ENCODE data around the gene FSTL4.

FSTL4 gene

DNA sequence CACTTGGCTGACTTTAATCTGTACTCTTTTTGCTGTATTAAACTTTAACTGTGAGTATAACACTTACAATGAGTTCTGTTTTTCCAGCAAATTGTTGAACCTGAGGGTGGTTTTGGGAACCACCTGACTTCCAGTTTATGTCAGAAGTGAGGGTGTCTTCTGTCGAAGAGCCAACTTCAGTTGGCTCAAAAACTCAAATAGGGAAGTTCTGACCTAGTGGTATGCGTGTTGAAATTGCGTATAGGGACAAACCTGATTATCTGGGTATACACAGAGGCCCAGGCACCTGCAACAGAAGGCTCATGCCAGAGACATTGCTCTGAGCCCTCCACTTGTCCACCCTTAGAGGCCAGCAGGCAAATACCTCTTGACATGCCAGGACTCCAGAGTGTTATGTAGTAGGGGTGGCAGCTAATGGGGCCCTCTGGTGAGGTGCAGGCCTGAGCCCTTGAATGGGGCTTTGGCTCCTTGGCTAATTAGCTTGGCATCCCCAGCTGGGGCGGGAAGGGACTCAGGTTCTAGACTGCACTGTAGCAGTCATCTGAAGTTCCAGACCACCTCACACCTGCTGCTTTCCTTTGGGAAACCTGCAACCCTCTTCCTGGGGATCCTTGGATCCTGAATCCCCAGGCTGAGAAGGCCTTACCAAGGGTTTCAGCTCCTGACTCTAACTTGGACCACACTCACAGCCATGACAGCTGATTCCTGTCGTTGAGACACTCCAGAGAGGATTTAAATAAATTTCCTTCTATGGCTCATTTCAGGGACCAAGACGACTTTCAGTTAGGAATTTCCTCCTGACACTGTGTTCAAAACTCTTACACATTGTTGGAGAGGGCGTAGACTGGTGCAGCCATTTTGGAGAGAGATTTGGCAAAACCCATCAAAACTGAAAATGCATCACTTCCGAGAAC, 370.9 kb downstream of the FSTL4 start:
- DNase-seq (ENCODE audit: low spot score) = no peak

DNA sequence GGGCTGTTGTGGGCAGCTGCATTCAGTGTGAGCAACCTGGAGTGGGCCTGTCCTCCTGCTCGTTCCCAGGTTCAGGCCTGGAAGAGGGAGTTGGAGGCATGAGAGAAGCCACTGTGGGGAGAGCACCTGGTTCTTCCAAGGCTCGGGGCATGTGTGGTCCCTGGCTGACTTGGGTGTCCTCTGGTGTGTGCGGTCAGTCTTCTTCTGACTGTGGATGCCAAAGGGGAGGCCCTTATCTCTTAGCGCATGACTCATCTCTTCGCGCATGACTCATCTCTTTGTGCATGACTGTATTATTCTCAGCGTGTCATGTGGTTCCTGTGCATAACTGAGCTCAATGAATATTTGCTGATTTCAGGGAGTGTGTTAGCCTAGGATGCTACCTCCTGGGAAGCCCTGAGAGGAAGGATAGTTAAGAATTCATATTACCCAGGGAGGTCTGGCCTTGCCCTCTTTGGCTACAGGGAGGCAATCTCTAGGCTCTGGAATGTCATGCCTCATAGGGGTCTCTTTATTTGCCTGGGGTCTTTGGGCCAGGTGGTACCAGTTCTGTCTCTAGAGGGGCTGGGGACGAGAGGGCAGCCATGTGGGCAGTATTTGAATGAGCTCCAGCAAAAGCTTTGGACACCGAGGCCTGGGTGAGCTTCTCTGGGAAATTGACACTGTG, 371.8 kb downstream of the FSTL4 start:
- DNase-seq (ENCODE audit: low spot score) = no peak

DNA sequence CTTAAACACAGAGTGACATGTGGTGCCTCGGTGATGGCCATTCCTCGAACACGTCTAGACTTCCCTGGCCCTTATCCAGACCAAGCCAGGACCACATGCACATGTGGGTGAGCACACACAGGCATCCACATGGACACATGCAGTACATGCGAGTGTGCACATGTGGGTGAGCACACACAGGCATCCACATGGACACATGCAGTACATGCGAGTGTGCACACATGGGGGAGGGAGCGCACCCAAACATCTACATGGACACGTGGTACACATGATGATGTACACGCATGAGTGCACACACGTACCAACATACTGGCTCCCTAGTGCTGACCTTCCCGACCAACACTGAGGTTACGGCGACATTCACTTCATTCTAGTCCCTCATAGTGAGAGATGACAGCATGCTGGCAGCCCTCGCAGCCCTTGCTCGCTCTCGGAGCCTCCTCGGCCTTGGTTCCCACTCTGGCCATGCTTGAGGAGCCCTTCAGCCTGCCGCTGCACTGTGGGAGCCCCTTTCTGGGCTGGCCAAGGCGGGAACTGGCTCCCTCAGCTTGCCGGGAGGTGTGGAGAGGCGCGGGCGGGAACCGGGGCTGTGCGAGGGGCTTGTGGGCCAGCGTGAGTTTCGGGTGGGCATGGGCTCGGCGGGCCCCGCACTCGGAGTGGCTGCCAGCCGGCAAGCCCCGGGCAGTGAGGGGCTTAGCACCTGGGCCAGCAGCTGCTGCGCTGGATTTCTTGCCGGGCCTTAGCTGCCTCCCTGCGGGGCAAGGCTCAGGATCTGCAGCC, 373.7 kb downstream of the FSTL4 start:
- no peak for DNase-seq (ENCODE audit: low spot score)

DNA sequence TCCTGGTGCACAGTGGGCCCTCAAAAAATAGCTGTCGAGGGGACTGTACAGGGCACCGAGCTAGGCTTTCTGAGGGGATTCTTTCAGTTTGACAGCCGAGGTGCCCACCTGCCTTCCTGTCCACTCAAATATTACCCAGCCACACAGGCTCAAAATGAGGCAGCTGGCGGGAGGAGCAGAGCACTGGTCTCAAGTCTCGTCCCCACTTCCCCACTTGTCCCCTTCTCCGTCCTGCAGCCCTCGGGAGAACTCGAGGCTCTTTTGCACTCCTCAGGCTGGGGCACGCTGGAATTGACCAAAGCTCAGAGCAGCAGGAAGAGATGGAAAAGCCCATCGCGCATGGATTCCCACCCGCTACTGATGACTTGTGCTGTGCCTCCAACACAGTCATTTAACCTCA, 375.4 kb downstream of the FSTL4 start:
- no peak for DNase-seq (ENCODE audit: low spot score)

DNA sequence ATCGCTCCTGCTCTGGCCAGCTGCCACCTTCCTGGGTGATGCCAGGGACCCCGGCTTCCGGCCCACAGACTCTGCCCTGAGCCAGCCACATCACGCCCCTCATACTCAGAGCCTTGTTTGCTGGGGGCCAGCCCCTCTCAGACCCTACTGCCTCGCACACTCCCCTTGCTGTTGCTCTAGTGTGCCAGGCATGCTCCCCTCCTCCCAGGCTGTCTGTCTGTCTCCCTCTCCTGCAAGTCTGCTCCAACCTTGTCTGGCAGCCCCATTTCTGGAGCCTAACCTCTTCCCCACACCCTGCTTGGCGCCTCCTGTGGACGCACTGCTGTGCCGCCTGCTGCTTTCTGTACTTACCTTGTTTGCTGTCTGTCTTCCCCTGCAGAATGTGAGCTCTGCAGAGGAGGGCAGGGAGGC, 375.8 kb downstream of the FSTL4 start:
- no peak for DNase-seq (ENCODE audit: low spot score)

DNA sequence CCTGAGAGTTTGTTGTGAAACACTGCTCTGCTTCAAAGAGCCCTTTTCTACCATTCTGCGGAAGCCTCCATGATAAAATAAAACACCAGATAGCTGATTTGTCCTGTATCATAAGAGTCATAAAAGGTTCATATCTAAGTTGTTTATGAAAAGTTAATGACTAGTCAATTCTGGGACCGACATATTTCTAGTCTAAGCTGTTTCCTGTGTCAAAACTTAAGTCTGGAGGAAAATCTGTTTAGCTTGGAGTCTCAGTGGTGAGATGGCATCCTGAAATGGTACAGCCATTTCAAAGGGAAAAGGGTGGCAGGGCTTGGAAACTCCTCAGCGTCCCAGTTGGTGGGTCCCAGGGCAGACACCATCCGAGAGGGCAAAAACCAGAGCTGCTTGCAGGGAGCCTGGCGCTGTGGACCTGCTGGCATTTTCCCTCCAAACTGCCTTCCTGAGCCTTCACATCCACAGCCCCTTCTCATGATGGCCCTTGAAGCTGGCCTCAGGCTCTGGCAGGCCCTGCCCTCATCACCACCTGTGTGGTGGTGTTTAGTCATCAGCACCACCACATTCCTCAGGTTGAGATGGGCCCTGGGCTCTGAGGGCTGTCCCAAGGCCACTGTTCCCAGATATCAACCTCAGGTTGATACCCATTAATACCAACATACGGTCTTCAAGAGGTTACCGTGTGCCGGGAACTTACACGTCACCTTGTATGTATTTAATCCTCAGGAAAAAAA, 376.5 kb downstream of the FSTL4 start:
- DNase-seq (ENCODE audit: low spot score) = no peak

DNA sequence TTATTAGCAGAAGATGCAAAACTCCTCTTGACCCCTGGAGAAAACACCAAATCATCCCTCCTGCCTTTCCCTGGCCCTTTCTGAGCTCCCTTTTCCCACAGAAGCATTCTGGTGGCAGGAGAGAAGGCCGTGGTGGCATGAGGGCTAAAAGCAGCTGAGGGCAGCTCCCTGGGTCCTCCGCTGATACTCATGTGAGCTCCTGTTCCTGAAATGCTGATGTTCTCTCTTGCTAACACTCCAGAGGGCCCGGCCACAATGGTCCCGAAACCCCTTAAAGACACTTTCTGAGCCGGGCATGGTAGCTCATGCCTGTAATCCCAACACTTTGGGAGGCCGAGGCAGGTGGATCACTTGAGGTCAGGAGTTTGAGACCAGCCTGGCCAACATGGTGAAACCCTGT, 377.4 kb downstream of the FSTL4 start:
- DNase-seq (ENCODE audit: low spot score) = no peak

DNA sequence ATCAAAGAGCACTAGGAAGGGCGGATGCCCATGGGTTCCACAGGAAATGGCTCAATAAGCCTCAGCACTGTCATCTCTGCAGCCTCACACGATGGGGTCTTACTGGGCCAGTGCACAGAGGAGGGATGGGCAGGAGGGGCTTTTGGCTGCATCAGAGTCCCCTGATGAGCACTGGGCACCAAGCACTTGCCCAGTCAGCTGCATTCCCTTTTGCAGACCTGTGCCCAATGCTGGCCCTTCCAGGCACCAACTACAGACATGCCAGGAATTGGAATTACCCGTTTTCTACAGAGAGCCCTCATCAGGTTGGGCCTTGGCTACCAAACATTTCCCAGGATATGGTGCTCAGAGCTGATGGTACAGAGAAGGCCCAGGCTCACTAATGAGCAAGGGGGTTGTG, 378.1 kb downstream of the FSTL4 start:
- no peak for DNase-seq (ENCODE audit: low spot score)

DNA sequence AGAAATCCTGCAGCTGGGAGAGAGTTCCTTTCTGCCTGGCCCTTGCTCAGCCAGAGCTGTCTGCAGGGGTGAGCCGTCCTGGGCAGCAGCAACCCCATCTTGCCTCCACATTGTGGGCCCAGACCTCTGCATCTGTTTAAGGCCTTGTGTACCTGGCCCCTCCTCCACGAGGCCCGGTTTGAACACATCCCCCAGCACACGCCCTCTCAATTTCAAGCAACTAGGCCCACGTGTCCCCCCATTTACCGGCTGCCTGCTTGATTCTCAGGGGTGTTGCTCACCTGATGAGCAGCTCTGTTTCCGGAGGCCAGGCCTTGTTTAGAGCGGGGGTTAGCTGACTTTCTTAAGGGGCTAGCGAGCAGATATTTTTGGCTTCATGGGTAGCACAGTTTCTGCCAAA, 378.7 kb downstream of the FSTL4 start:
- no peak for DNase-seq (ENCODE audit: low spot score)

DNA sequence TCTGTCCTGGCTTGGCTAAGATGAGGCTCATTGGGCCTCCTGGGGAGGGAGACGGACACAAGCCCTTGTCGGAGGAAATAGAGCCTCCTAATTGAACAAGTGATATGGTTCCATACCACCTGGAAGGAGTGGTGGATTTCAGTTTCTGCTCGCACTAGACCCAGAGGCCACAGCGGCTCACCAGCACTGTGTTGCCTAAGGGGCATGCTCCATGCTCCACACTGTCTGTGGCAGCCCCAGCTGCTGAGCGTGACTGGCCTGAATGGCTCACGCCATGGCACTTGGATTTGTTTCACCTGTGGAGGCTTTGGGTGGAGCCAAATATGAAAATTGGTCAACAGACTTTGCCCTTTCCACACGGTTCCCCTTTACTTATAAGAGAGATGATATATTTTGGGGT, 379.4 kb downstream of the FSTL4 start:
- no peak for DNase-seq (ENCODE audit: low spot score)

DNA sequence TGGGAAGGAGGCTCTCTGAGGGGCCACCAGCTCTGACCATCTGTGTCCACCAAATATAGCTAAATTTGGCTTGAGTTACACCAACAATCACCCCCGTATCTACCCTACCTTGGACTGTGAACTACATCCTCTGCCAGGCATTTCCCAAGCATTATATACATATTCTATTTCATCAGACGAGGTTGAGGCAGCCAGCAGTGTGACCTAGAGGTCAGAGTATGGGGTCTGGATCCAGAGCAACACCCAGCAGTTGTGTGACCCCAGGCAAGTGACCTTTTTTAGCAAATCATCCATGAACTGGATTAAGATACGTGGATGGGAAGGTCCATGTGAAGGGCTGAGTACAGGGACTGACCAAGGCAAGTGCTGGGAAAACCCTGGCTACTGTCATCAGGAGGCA, 379.9 kb downstream of the FSTL4 start:
- no peak for DNase-seq (ENCODE audit: low spot score)

DNA sequence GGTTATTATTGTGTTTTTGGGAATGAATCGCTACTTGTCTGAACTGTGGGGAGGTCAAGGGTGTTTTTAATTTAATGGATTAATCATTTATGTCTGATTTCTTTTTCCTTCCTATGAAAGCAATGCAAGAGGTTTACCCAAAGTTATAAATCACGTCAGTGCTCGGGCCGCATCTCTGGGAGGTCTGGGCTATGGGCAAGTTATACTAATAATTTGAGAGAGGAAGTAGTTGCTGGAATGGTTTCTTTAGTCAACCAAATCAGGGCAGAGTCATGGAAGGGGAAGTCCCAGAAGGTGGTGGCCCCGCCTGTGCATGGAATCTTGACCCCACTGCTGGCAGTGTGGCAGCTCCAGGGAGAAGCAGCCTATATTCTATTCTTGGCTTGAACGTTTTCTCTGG, 380.3 kb downstream of the FSTL4 start:
- DNase-seq (ENCODE audit: low spot score) = no peak

DNA sequence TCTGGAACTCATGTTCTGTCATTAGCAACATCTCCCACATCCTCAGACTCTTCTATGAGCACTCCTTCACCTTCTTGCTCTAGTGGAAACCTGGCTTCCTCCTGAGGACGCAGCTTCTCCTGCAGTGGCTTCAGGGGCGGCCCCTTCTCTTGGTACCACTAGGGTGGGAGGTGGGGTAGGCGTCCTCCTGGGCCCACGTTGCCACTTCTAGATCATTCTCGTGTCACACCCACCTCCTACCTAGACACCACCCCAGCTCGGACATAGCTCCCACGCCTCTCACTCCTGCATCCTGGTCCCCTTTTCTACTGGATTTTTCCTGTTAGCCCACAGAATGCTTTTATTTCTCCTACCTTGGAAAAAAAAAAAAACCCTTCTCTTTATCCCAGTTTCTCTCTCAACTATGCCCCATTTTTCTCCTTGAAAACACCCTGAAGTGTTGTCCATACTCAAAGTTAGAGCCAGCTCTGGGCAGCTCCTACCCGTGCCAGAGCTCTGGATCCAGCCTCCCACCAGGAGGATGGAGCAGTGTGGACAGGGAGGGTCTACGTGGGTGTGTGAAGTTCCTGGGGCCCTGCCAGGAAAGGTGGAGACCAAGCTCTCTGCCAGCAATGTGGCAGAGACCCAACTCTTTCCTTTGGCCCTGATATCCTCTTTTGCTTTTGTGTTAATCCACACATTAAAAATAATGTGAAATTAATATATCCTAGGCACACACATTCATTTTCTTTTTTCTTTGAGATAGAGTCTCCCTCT, 381.3 kb downstream of the FSTL4 start:
- no peak for DNase-seq (ENCODE audit: low spot score)

DNA sequence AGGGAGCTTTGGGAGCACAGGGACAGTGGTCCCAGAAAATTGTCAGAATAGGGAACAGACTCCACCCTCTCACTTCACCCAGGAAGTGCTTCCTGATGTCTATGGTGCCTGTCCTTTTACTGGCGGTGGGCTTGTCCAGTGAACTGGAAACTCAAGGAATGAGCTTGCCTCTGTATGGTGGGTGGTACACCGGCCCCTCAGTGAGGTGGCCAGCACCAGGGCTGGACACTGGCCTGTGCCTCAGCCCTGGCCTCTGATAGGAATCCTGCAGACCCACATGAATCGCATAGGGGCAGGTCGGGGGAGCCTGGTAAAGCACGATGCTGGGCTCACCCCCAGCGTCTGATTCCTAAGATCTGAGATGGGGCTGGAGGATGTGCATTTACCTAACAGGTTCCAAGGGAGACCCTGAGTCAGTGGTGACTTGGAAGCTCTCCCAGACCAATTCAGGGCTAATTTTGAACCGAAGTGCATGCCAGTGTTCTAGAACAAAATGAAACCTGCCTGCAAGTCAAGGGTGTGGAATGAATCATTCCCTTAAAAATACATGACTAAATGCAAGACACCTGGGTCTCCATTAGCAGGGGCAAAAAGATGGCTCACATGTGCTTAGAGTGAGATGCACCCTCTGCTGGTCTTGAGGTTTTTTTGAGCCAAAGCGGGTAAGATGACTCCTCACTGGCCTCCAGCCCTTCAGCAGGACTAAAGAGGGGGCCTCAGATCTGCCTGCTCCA, 382.2 kb downstream of the FSTL4 start:
- no peak for DNase-seq (ENCODE audit: low spot score)

DNA sequence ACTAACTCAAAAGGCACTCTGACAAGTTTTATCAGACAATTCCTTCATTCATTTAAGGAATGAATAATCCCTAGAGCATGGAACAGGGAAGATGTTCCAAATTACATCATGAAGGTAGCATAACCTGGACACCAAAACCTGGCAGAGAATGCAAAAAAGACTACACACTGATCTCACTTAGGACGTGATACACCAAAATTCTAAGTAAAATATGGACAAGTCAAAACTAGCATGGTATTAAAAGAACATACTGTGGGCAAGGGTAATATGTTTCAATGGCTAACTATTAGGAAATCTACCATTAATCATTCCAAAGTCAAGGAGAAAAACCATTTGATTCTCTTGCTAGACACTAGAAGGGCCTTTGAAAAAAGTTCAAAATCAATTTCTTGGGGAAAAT, 384.0 kb downstream of the FSTL4 start:
- no peak for DNase-seq (ENCODE audit: low spot score)

DNA sequence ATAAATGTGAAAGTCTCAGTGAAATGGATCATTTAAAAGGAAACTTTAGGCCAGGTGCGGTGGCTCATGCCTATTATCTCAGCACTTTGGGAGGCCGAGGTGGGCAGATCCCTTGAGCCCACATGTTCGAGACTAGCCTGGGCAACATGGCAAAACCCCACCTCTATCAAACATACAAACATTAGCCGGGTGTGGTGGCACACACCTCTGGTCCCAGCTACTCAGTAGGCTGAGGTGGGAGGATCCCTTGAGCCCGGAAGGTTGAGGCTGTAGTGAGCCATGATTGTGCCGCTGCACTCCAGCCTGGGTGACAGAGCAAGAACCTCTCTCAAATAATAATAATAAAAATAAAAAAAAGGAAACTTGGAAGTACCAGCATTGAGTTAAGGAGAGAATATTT, 384.4 kb downstream of the FSTL4 start:
- no peak for DNase-seq (ENCODE audit: low spot score)

DNA sequence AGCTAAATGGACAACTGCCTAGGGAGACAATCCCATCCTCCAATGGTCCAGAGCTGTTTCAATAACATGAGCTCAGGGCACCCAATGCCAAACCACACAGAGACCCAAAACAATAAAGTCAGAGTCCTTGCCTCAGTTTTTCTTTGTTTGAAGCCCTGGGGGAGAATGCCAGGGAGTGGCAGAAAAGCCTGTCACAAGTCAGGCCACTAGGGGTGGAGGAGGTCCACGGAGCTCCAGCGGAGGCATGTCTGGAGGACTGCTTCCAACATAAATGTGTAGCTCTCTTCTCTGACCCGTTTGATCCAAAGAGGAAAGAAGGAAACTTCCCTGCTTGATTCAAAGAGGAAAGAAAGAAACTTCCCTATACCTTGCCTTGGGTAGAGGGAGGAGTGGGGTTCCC, 385.3 kb downstream of the FSTL4 start:
- DNase-seq (ENCODE audit: low spot score) = no peak

DNA sequence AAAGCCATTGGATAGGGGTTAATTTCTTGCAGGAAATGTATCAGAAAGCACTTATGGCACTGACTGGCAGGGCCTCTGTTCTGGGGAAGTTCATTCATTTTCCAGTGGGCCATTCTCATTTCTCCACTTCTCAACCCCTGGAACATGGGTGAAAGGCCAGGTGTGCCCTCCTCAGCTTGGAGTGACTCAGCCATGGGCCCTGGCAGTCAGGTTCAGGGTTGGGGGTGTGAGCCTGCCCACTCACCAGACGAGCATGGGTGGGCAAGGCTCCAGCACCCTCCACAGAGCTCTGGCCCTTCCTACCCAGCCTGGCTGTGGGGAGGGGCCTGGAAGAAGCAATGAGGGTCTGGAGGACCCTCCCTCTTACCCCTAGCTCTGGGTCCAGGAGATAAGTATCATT, 386.2 kb downstream of the FSTL4 start:
- DNase-seq (ENCODE audit: low spot score) = no peak

DNA sequence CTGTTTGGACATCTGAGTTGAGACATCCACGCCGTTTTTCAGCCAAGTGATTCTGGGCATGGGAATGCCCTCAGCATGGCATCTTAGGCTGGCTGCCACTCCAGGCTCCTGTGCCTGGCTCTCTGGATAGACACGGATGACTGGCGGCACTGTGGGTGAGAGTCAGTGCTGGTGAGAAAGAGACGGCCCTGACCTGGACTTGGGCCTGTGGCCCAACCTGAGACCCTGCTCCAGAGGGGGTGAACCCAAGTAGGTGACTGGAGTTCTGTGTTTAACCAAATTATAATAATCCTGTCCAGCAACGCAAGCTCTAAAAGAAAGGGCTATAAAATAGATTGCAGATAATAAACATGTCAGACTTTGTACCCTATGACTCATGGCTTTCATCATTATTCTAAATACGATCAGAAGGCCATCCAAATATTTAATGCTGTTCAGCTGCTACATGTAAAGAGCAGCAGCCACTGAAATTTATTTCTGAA, 386.6 kb downstream of the FSTL4 start:
- no peak for DNase-seq (ENCODE audit: low spot score)

DNA sequence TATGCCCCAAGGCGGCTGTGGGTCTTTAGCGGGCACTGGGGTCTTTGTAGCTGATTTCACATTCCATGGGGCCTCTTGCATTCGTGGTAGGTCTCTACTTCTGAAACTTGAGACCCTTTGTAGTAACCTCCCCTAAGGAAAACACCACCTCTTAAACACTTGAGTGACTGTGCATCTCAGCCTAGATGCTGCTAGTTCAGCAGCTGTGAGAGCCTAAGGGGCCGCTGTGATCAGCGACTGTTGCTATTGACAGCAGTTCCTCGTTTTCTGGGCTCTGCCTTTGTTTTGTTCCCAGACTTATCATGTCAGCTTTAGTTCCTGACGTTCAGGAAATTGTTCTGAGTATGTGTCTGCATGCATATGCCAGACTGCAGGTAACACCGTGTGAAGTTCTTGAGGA, 389.4 kb downstream of the FSTL4 start:
- DNase-seq (ENCODE audit: low spot score) = no peak

DNA sequence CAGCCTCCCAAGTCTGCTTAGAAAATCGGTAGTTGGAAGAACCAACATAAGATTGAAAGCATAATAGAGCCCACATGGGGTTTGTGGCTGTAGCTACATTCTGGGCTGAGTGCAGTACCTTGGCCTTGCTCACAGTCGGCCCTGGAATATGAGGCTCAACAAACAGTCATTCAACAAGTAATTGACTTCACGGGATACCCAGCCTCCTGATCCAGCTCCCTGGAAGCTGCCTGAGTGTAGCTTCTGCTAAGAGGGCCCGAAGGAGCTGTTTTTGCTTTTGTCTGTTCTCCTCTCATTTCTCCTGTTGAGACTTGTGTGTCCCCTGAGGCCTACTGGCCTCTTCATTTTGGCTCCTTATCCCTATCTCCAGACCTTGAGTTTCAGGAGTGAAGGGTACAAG, 389.8 kb downstream of the FSTL4 start:
- no peak for DNase-seq (ENCODE audit: low spot score)
